Measurements from ENCODE around the gene FBXO17.

FBXO17 gene

GRCh38 chr19:38899447-38900201, 75.9 kb downstream of the FBXO17 start, which contains the start of the genes NFKBIB and SIRT2:
Gene NFKBIB, plus strand, starts transcription at chr19:38899969. Its CDS starts 64 bp downstream, at chr19:38900033.
Gene SIRT2, minus strand, starts transcription at chr19:38899618. Its CDS starts 97 bp downstream, at chr19:38899521.
- no peak for TF ChIP-seq CTCF (IDR thresholded peaks at IDR 0.05; ENCODE audit: insufficient read depth, low read depth, low read length, missing control alignments)
- H3K4me3 ChIP-seq (ENCODE audit: low read depth, low read length), result peak within 1 kb of the TSS; percentile 95
- peak; percentile 100 for DNase-seq (ENCODE audit: low read depth)

GRCh38 chr19:38898788-38899446, 76.6 kb downstream of the FBXO17 start:
- DNase-seq (ENCODE audit: low read depth), result peak; percentile 46
- H3K4me3 ChIP-seq (ENCODE audit: low read depth, low read length), result peak overlapping the region; percentile 87
- no peak for TF ChIP-seq CTCF (IDR thresholded peaks at IDR 0.05; ENCODE audit: insufficient read depth, low read depth, low read length, missing control alignments)

- no peak for DNase-seq (ENCODE audit: low read depth)
- no peak overlapping the region for H3K4me3 ChIP-seq (ENCODE audit: low read depth, low read length)
- TF ChIP-seq CTCF (IDR thresholded peaks at IDR 0.05; ENCODE audit: insufficient read depth, low read depth, low read length, missing control alignments), result no peak
Observed at GRCh38 chr19:38894968-38895367, 80.6 kb downstream of the FBXO17 start.

- no peak for DNase-seq (ENCODE audit: low read depth)
- TF ChIP-seq CTCF (IDR thresholded peaks at IDR 0.05; ENCODE audit: insufficient read depth, low read depth, low read length, missing control alignments), result no peak
- H3K4me3 ChIP-seq (ENCODE audit: low read depth, low read length), result no peak overlapping the region
Observed at GRCh38 chr19:38893341-38893771, 82.2 kb downstream of the FBXO17 start.

GRCh38 chr19:38892841-38893240, 82.7 kb downstream of the FBXO17 start:
- DNase-seq (ENCODE audit: low read depth), result no peak
- no peak for TF ChIP-seq CTCF (IDR thresholded peaks at IDR 0.05; ENCODE audit: insufficient read depth, low read depth, low read length, missing control alignments)
- H3K4me3 ChIP-seq (ENCODE audit: low read depth, low read length), result no peak overlapping the region

GRCh38 chr19:38891771-38892170, 83.8 kb downstream of the FBXO17 start:
- no peak for DNase-seq (ENCODE audit: low read depth)
- H3K4me3 ChIP-seq (ENCODE audit: low read depth, low read length), result no peak overlapping the region
- TF ChIP-seq CTCF (IDR thresholded peaks at IDR 0.05; ENCODE audit: insufficient read depth, low read depth, low read length, missing control alignments), result no peak
